GM12878 (cell line): ENCODE results near the gene TPH2. TPM values are rescaled to one million over a fixed set of nuclear protein-coding genes. Genes with fewer than 3 reads are reported as not detected.

Source experiments
- ATAC-seq: fragments of 200-7000 bp; cut with Tn5 transposase; 3 replicates; pipeline ENCODE4 v1.9.1; 2020; ENCODE audit warnings: mild to moderate bottlenecking, moderate library complexity
- BruUV-seq: library from RNA; stranded (reverse); fragments of 400-500 nt; replicated peaks from 2 replicates; lab custom pipeline; 2021; lab: Mats Ljungman, UMichigan
- CTCF ChIA-PET: fragments of 300-600 bp; sonication (Branson Sonifier 250); formaldehyde crosslinking; extraction: SDS; loops from one replicate; lab custom pipeline; 2021; ENCODE audit warnings: inconsistent platforms; lab: Yijun Ruan, JAX
- POLR2A ChIA-PET: fragments of 350-600 bp; formaldehyde crosslinking; extraction: SDS; loops from one replicate; lab custom pipeline; 2021; ENCODE audit warnings: inconsistent platforms; lab: Charles Lee
- RAD21 ChIA-PET: fragments of 300-600 bp; sonication (Branson Sonifier 250); formaldehyde crosslinking; loops from one replicate; lab custom pipeline; 2023; ENCODE audit warnings: antibody characterized with exemption; ENCODE audit not compliant: unreplicated experiment; lab: Charles Lee
- SMC1A ChIA-PET: fragments of 300-600 bp; sonication (Branson Sonifier 250); formaldehyde crosslinking; loops from one replicate; lab custom pipeline; 2023; ENCODE audit not compliant: unreplicated experiment, uncharacterized antibody; lab: Charles Lee
- DNase-seq: peaks from one replicate; pipeline ENCODE4 v3.0.0-alpha.2; 2011; ENCODE audit warnings: low read depth, low spot score
- FAIRE-seq: peaks from 3 replicates; lab custom pipeline; 2011; peaks lifted over from hg19 to GRCh38; lab: Jason Lieb, UNC
- H2AFZ ChIP-seq: 2 replicates; pipeline ENCODE4 v1.6.0; 2011; ENCODE audit warnings: low read depth, low read length, control low read depth; ENCODE audit not compliant: control insufficient read depth
- H3K27ac ChIP-seq: 2 replicates; pipeline ENCODE4 v1.5.1; 2011; ENCODE audit warnings: control low read depth; ENCODE audit not compliant: control insufficient read depth, insufficient read depth
- H3K27me3 ChIP-seq, 2 experiments: replicated peaks in 1 of 2; 2 replicates each; pipeline versions ENCODE4 v1.6.0 to v1.6.1; 2011; ENCODE audit warnings: low read length in 1 of 2; ENCODE audit not compliant: control insufficient read depth in 2 of 2, insufficient read depth in 2 of 2
- H3K36me3 ChIP-seq, 2 experiments: 2 replicates each; pipeline ENCODE4 v1.5.1; 2011; ENCODE audit warnings: low read length in 1 of 2; ENCODE audit not compliant: control insufficient read depth in 2 of 2, insufficient read depth in 2 of 2
- H3K4me1 ChIP-seq: 2 replicates; pipeline ENCODE4 v1.6.1; 2011; ENCODE audit warnings: mild to moderate bottlenecking, low read length, moderate library complexity, mixed read lengths; ENCODE audit not compliant: control insufficient read depth, insufficient read depth
- H3K4me2 ChIP-seq: 2 replicates; pipeline ENCODE4 v1.6.0; 2011; ENCODE audit warnings: control low read depth; ENCODE audit not compliant: control insufficient read depth, insufficient read depth
- H3K4me3 ChIP-seq: fragments of 200-600 bp; sonication (generic); 2 replicates; pipeline ENCODE4 v1.5.1; 2016
- H3K79me2 ChIP-seq: 2 replicates; pipeline ENCODE4 v1.6.0; 2011; ENCODE audit warnings: low read length; ENCODE audit not compliant: control insufficient read depth, insufficient read depth
- H3K9ac ChIP-seq: 2 replicates; pipeline ENCODE4 v1.8.0; 2011; ENCODE audit warnings: low read length, control low read depth, mixed read lengths; ENCODE audit not compliant: control insufficient read depth, insufficient read depth
- H3K9me3 ChIP-seq: replicated peaks from 3 replicates; pipeline ENCODE4 v1.5.1; 2011; ENCODE audit warnings: mild to moderate bottlenecking, low read length; ENCODE audit not compliant: control insufficient read depth, insufficient read depth
- H4K20me1 ChIP-seq: 2 replicates; pipeline ENCODE4 v1.6.0; 2011; ENCODE audit not compliant: control insufficient read depth, insufficient read depth
- BMI1 ChIP-seq: fragments of 450-650 bp; IDR thresholded peaks from 2 replicates; pipeline ENCODE4 v1.6.1; 2016; ENCODE audit warnings: mild to moderate bottlenecking, moderate library complexity, borderline replicate concordance
- CBX5 ChIP-seq: sonication (generic); IDR thresholded peaks from 2 replicates; pipeline ENCODE4 v1.6.1; 2016; ENCODE audit warnings: low read depth, moderate library complexity, mild to moderate bottlenecking, inconsistent platforms
- CUX1 ChIP-seq: IDR thresholded peaks from 2 replicates; pipeline ENCODE4 v1.6.1; 2012; ENCODE audit warnings: improper control_type of control experiment, low read depth, low read length; ENCODE audit not compliant: insufficient replicate concordance
- HSF1 ChIP-seq: fragments of 150-350 bp; IDR thresholded peaks from 2 replicates; pipeline ENCODE4 v1.6.1; 2014; ENCODE audit warnings: mild to moderate bottlenecking, low read depth, low read length
- NR2C1 ChIP-seq: fragments of 450-650 bp; IDR thresholded peaks from 2 replicates; pipeline ENCODE4 v1.6.1; 2017; ENCODE audit warnings: antibody characterized with exemption, mild to moderate bottlenecking, moderate library complexity
- POLR2AphosphoS2 ChIP-seq: IDR thresholded peaks from 2 replicates; pipeline ENCODE4 v1.6.1; 2011; ENCODE audit warnings: low read depth, mild to moderate bottlenecking, low read length, improper control_type of control experiment, moderate library complexity
- PRDM15 ChIP-seq: fragments of 450-650 bp; formaldehyde crosslinking; IDR thresholded peaks from 2 replicates; pipeline ENCODE4 v1.4.0; 2020; ENCODE audit warnings: mild to moderate bottlenecking, moderate library complexity
- TCF12 ChIP-seq: IDR thresholded peaks from 2 replicates; pipeline ENCODE4 v1.6.1; 2011; ENCODE audit warnings: low read depth, mild to moderate bottlenecking, low read length
- WGBS: methylation state at CpG from one replicate; pipeline ENCODE4 v1.1.6; 2016; ENCODE audit warnings: low lambda C conversion rate; ENCODE audit not compliant: insufficient replicate concordance, insufficient coverage; ENCODE audit errors: missing lambda C conversion rate; 5-methylcytosine and 5-hydroxymethylcytosine counted together
- in situ Hi-C: fragments of 300-500 bp; cut with MboI; formaldehyde crosslinking; loops from 9 replicates; pipeline ENCODE4 v1.14.3; 2018; ENCODE audit warnings: mixed read lengths
- intact Hi-C: fragments of 100-400 bp; cut with micrococcal nuclease; formaldehyde crosslinking; loops from one replicate; pipeline ENCODE4 v1.14.2; 2022; ENCODE audit not compliant: unreplicated experiment
- polyA plus RNA-seq, 11 experiments: library from polyadenylated mRNA; depleted of rRNA in 4 of 11; unstranded in 6 of 11; stranded (reverse) in 5 of 11; fragments of >200 nt; fragmentation: Nextera tagmentation in 4 of 11; fragmentation: Illumina TruSeq in 1 of 11; extraction: Ambion mirVana in 4 of 11; extraction: Trizol in 1 of 11; gene quantifications; 1 replicate in 1 of 11; 2 replicates in 10 of 11; pipeline versions ENCODE4 v1.2.1 to v1.2.3, GENCODE V29; 2011 to 2016; ENCODE audit warnings: inconsistent platforms in 2 of 11, missing spikeins in 2 of 11, low read depth in 1 of 11
- total RNA-seq, 4 experiments: library from RNA; depleted of rRNA in 3 of 4; stranded (reverse); fragments of >200 nt in 3 of 4; fragmentation: Illumina TruSeq in 1 of 4; extraction: Trizol in 1 of 4; gene quantifications; 2 replicates each; pipeline versions ENCODE4 v1.2.1 to v1.2.3, GENCODE V29; 2013 to 2021
- TF ChIP-seq, protein P1 (sequence below): IDR thresholded peaks from 2 replicates; pipeline ENCODE4 v1.6.1; 2011; ENCODE audit warnings: borderline replicate concordance, low read depth, mild to moderate bottlenecking, moderate library complexity, mixed read lengths, low read length; ENCODE audit not compliant: insufficient read depth; ENCODE audit errors: extremely low read length

Gene TPH2
- total and polyA plus RNA-seq, 10 of the 15 experiments (the other 5 are each of a cell fraction or from before 2014, with no cell fraction given), result not detected

DNA sequence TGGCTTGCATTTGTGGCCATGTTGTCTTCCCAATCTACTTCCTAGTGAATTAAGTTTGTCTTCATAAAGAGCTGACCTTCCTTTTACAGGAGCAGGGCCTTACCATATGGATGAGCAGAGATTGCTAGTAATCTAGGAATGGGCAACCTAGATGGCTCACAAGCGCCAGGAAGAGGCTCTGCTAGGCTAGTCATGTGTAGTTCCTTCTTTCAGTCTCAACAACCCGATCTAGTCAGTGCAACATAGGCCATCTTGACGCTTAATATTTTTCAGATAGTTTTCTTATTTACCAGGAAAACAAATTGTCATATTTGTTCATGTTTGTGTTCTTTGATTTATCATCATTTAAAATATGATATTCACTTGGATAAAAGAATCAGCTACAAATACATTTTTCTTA lies 48.2 kb upstream of the TPH2 start (continued):
- no peak for TF ChIP-seq HSF1
- TF ChIP-seq POLR2AphosphoS2, result no peak
- no peak for TF ChIP-seq BMI1
- no peak for TF ChIP-seq CUX1

DNA sequence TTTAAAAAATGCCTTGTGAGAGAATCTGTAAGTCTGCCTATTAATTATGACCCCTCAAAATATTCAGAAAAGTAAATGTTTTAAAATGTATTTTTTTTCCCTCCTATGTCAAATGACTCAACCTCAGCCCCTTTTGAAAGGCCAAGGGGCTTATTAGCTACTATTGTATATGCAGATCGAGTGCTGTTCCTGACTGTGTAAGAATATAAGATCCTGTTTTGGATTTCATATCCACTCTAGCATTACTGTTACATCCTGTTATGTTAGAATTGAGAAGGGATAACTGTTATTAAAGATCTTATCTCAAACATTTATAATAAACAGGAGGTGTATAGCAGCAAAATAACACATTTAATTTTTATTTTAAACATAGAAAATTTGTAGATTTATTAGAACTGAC lies 46.6 kb upstream of the TPH2 start:
- RAD21 ChIA-PET, result no interaction called here
- Histone ChIP-seq H3K27me3 (no peaks in the 10 kb centered on the region), H4K20me1 (no peaks in the 10 kb centered on the region), H2AFZ (no peak overlapping the region), H3K4me2 (no peak overlapping the region), H3K36me3 (peaks cover 1 to 6% of the 10 kb centered on the region in 2 experiments; a peak in 2 of 4 replicates), H3K4me1 (no peaks in the 10 kb centered on the region), H3K27ac (no peak overlapping the region), H3K79me2 (no peaks in the 10 kb centered on the region), H3K9me3 (no peaks in the 10 kb centered on the region; the same call in 2 of the 3 replicates), H3K4me3 (no peak overlapping the region), H3K9ac (no peak overlapping the region)
- WGBS, result 100% methylated on average over 1 of the region's 1 CpG
- in situ Hi-C loops (no loop called here), intact Hi-C loops (no loop called here)
- DNase-seq (no peak), FAIRE-seq (no peak), ATAC-seq (no peak)
- SMC1A ChIA-PET, result no interaction called here
- CTCF ChIA-PET, result interaction anchor here (0.7 to 1.7 kb wide), 4 partner anchors 15 to 266 kb away, joined by 3 to 4 read pairs (median 4); no protein-coding TSS in a partner anchor
- POLR2A ChIA-PET, result no interaction called here
- BruUV-seq, result no TSS peak
- no peak for TF ChIP-seq NR2C1
- no peak for TF ChIP-seq TCF12
- no peak for TF ChIP-seq PRDM15 (CRISPR knock-in tag)
- TF ChIP-seq, protein P1, sequence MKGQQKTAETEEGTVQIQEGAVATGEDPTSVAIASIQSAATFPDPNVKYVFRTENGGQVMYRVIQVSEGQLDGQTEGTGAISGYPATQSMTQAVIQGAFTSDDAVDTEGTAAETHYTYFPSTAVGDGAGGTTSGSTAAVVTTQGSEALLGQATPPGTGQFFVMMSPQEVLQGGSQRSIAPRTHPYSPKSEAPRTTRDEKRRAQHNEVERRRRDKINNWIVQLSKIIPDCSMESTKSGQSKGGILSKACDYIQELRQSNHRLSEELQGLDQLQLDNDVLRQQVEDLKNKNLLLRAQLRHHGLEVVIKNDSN, result no peak
- TF ChIP-seq CBX5, result no peak
